ENCODE data around the gene KIF9.
"Not testable (repeated sequence)": the region's sequence is repeated elsewhere in the genome, so short reads cannot be mapped to it uniquely, and the experiment has no call there.

The KIF9 gene

GRCh38 chr3:47282424-47283192, at the start of gene KIF9, which contains the start of gene KLHL18:
TSS of gene KIF9 (minus strand) at chr3:47282799. CDS start at chr3:47277374, 5,425 bp downstream.
TSS of gene KLHL18 (plus strand) at chr3:47282944. CDS start at chr3:47282966, 22 bp downstream.
- Histone ChIP-seq H3K4me3 (peak within 1 kb of the TSS; percentile 71 to 96 (median 81)), H3K36me3 (peaks cover 7 to 34% (median 21%) of the 10 kb centered on the region in 11 experiments; a peak in 21 of 22 replicates), H3K4me1 (peaks cover 30 to 55% (median 43%) of the 10 kb centered on the region in 10 experiments), H3K4me2 (peak within 1 kb of the TSS; percentile 89 to 100 (median 98)), H4K20me1 (peaks cover 0 to 62% (median 13%) of the 10 kb centered on the region in 11 experiments; a peak in 10 of 22 replicates), H3K9me3 (replicated peaks in 1 of 11) (peaks cover 0 to 3% (median 0%) of the 10 kb centered on the region in 11 experiments; a peak in 1 of 22 replicates), H3K9ac (peak within 1 kb of the TSS; percentile 84 to 95 (median 91)), H3K27ac (peak within 1 kb of the TSS; percentile 87 to 99 (median 94)), H3K27me3 (no peaks in the 10 kb centered on the region)
- TF ChIP-seq Cebpa-rat (IDR thresholded peaks at IDR 0.05): no peak

- Histone ChIP-seq H3K4me1 (peaks cover 0 to 12% (median 6%) of the 10 kb centered on the region in 10 experiments; a peak in 10 of 20 replicates), H3K4me2 (no peak overlapping the region), H4K20me1 (peaks cover 0 to 67% (median 25%) of the 10 kb centered on the region in 11 experiments; a peak in 14 of 22 replicates), H3K9ac (no peak overlapping the region; a peak in 1 of 22 replicates), H3K9me3 (replicated peaks in 1 of 11) (no peaks in the 10 kb centered on the region), H3K4me3 (no peak overlapping the region), H3K27ac (no peak overlapping the region), H3K27me3 (no peaks in the 10 kb centered on the region), H3K36me3 (peaks cover 86 to 98% (median 93%) of the 10 kb centered on the region in 11 experiments)
- no peak for TF ChIP-seq Cebpa-rat (IDR thresholded peaks at IDR 0.05)
These were observed 41.8 kb upstream of the KIF9 start for GRCh38 chr3:47324278-47324865.

GRCh38 chr3:47323431-47324277, 41.1 kb upstream of the KIF9 start:
- no peaks in the 10 kb centered on the region for H3K27me3 ChIP-seq
- no peak overlapping the region for H3K4me2 ChIP-seq
- no peak for TF ChIP-seq Cebpa-rat (IDR thresholded peaks at IDR 0.05)
- H3K4me1 ChIP-seq: peaks cover 0 to 12% (median 6%) of the 10 kb centered on the region in 10 experiments; a peak in 10 of 20 replicates
- H3K9ac ChIP-seq: peak overlapping the region in 1 of 11 experiments; percentile 13; a peak in 3 of 22 replicates
- no peaks in the 10 kb centered on the region for H3K9me3 ChIP-seq (replicated peaks in 1 of 11)
- no peak overlapping the region for H3K4me3 ChIP-seq
- peaks cover 0 to 71% (median 29%) of the 10 kb centered on the region in 11 experiments; a peak in 15 of 22 replicates for H4K20me1 ChIP-seq
- H3K27ac ChIP-seq: no peak overlapping the region; a peak in 1 of 22 replicates
- peaks cover 88 to 98% (median 96%) of the 10 kb centered on the region in 11 experiments for H3K36me3 ChIP-seq

GRCh38 chr3:47319956-47320355, 37.4 kb upstream of the KIF9 start:
- no peak overlapping the region for H3K27ac ChIP-seq
- H3K4me1 ChIP-seq: peaks cover 6 to 25% (median 12%) of the 10 kb centered on the region in 10 experiments
- no peaks in the 10 kb centered on the region for H3K9me3 ChIP-seq (replicated peaks in 1 of 11)
- no peak overlapping the region for H3K4me3 ChIP-seq
- TF ChIP-seq Cebpa-rat (IDR thresholded peaks at IDR 0.05): no peak
- H4K20me1 ChIP-seq: peaks cover 5 to 80% (median 41%) of the 10 kb centered on the region in 11 experiments; a peak in 15 of 22 replicates
- no peak overlapping the region for H3K9ac ChIP-seq
- H3K4me2 ChIP-seq: no peak overlapping the region
- no peaks in the 10 kb centered on the region for H3K27me3 ChIP-seq
- peaks cover 55 to 78% (median 64%) of the 10 kb centered on the region in 11 experiments for H3K36me3 ChIP-seq

- peaks cover 0 to 85% (median 44%) of the 10 kb centered on the region in 11 experiments; a peak in 15 of 22 replicates for H4K20me1 ChIP-seq
- no peak overlapping the region for H3K9ac ChIP-seq
- no peak overlapping the region for H3K4me3 ChIP-seq
- no peak overlapping the region for H3K27ac ChIP-seq
- no peaks in the 10 kb centered on the region for H3K9me3 ChIP-seq (replicated peaks in 1 of 11)
- H3K36me3 ChIP-seq: peaks cover 48 to 70% (median 59%) of the 10 kb centered on the region in 11 experiments
- H3K4me1 ChIP-seq: peaks cover 14 to 33% (median 22%) of the 10 kb centered on the region in 10 experiments
- TF ChIP-seq Cebpa-rat (IDR thresholded peaks at IDR 0.05): no peak
- H3K4me2 ChIP-seq: no peak overlapping the region
- no peaks in the 10 kb centered on the region for H3K27me3 ChIP-seq
These were observed 36.3 kb upstream of the KIF9 start for GRCh38 chr3:47318916-47319315.

- Histone ChIP-seq H3K4me2 (peak overlapping the region in 4 of 11 experiments; percentile 61 to 80 (median 72); a peak in 5 of 22 replicates), H3K36me3 (peaks cover 21 to 53% (median 32%) of the 10 kb centered on the region in 11 experiments), H4K20me1 (peaks cover 0 to 83% (median 25%) of the 10 kb centered on the region in 11 experiments; a peak in 15 of 22 replicates), H3K4me1 (peaks cover 15 to 51% (median 34%) of the 10 kb centered on the region in 10 experiments)
- not testable (repeated sequence) for H3K9ac ChIP-seq; H3K27ac ChIP-seq; H3K27me3 ChIP-seq; H3K9me3 ChIP-seq (replicated peaks in 1 of 11); H3K4me3 ChIP-seq
These were observed 33.6 kb upstream of the KIF9 start for GRCh38 chr3:47316151-47316550.

- H3K9me3 ChIP-seq (replicated peaks in 1 of 11): peaks cover 0 to 5% (median 0%) of the 10 kb centered on the region in 11 experiments; a peak in 3 of 22 replicates
- H3K27me3 ChIP-seq: no peaks in the 10 kb centered on the region
- H3K4me2 ChIP-seq: peak overlapping the region; percentile 24 to 83 (median 64); a peak in 21 of 22 replicates
- peaks cover 0 to 74% (median 25%) of the 10 kb centered on the region in 11 experiments; a peak in 14 of 22 replicates for H4K20me1 ChIP-seq
- peaks cover 15 to 58% (median 34%) of the 10 kb centered on the region in 10 experiments for H3K4me1 ChIP-seq
- H3K36me3 ChIP-seq: peaks cover 13 to 44% (median 23%) of the 10 kb centered on the region in 11 experiments
- H3K9ac ChIP-seq: peak overlapping the region in 4 of 11 experiments; percentile 1 to 26 (median 12); a peak in 2 of 22 replicates
- TF ChIP-seq Cebpa-rat (IDR thresholded peaks at IDR 0.05): no peak
- H3K27ac ChIP-seq: peak overlapping the region in 6 of 11 experiments; percentile 11 to 46 (median 14); a peak in 10 of 22 replicates
- H3K4me3 ChIP-seq: no peak overlapping the region
These were observed 32.6 kb upstream of the KIF9 start for GRCh38 chr3:47315069-47315647.

Measured in BLaER1 treated with 17β-estradiol and CSF1 and Interleukin-3, amounts not matched to agents 10 nM and 100 nM (cell line).